ENCODE measurements around the gene MAPK1.
"Not testable (repeated sequence)": the region's sequence is repeated elsewhere in the genome, so short reads cannot be mapped to it uniquely, and the experiment has no call there.

Gene MAPK1

DNA sequence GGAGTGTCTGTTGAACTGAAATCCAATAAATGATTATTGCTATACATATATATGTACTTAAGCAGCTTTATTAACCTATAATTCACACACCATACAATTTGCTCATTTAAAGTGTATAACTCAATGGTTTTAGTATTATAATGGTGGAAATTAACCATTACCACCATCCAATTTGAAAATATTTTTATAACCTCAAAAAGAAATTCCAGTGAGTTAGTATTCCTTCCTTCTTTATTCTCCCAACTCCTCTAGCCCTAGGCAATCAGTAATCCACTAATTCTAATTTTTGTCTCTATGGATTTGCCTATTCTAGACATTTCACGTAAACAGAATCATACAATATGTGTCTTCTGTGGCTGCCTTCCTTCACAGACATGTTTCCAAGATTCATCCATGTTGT is 64.8 kb downstream of the MAPK1 start:
- Histone ChIP-seq H3K27ac (ENCODE audit: low read depth, low read length) (no peak overlapping the region), H3K4me2 (ENCODE audit: low read depth, low read length, poor library complexity, severe bottlenecking) (no peak overlapping the region), H3K9ac (ENCODE audit: low read length) (no peak overlapping the region), H3K9me3 (ENCODE audit: insufficient read depth, low read length) (no peaks in the 10 kb centered on the region), H3K9me2 (replicated peaks; ENCODE audit: insufficient read depth, low read length) (no peaks in the 10 kb centered on the region), H4K20me1 (ENCODE audit: low read depth, low read length) (no peaks in the 10 kb centered on the region), H3K27me3 (ENCODE audit: low read length) (no peaks in the 10 kb centered on the region), H3F3A (ENCODE audit: insufficient read depth) (no peaks in the 10 kb centered on the region), H2AFZ (ENCODE audit: low read depth, low read length, severe bottlenecking) (no peak overlapping the region), H3K79me2 (ENCODE audit: insufficient read depth, low read length) (0 out of 2 replicates have a peak, but pooled peaks cover 5% of the 10 kb centered on the region), H3K4me3 (ENCODE audit: insufficient read depth, low read length, poor library complexity, severe bottlenecking) (no peak overlapping the region), H3K36me3 (ENCODE audit: low read length) (peaks cover 3% of the 10 kb centered on the region; the same call in 1 of the 2 replicates)
- TF ChIP-seq, protein P1, sequence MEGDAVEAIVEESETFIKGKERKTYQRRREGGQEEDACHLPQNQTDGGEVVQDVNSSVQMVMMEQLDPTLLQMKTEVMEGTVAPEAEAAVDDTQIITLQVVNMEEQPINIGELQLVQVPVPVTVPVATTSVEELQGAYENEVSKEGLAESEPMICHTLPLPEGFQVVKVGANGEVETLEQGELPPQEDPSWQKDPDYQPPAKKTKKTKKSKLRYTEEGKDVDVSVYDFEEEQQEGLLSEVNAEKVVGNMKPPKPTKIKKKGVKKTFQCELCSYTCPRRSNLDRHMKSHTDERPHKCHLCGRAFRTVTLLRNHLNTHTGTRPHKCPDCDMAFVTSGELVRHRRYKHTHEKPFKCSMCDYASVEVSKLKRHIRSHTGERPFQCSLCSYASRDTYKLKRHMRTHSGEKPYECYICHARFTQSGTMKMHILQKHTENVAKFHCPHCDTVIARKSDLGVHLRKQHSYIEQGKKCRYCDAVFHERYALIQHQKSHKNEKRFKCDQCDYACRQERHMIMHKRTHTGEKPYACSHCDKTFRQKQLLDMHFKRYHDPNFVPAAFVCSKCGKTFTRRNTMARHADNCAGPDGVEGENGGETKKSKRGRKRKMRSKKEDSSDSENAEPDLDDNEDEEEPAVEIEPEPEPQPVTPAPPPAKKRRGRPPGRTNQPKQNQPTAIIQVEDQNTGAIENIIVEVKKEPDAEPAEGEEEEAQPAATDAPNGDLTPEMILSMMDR (IDR thresholded peaks at IDR 0.05; ENCODE audit: insufficient read depth, low read length, poor library complexity, severe bottlenecking) = no peak
- no peak for TF ChIP-seq EZH2phosphoT487 (conservative IDR thresholded peaks at IDR 0.05; ENCODE audit: low read length)

DNA sequence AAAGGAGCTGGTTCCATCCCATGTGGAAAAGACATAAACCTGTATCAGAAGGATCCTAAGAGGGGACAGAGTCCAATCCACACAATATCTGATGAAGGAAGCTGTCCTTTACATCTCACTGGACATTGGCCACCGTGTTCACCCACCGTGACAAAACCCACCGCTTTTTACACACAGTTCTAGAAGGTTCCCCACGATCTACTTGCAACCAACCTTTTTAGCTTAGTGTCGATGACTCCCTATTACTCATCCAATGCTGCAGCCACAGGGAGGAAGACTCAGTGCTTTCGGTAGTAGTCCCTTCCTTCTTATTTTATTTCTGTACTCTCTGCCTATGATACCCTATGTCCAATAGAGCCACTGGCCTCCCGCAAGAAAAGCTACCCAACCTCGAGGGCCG is 65.4 kb downstream of the MAPK1 start:
- Histone ChIP-seq H3F3A (ENCODE audit: insufficient read depth) (no peaks in the 10 kb centered on the region), H3K9ac (ENCODE audit: low read length) (no peak overlapping the region), H3K27me3 (ENCODE audit: low read length) (no peaks in the 10 kb centered on the region), H3K4me3 (ENCODE audit: insufficient read depth, low read length, poor library complexity, severe bottlenecking) (no peak overlapping the region), H3K9me2 (replicated peaks; ENCODE audit: insufficient read depth, low read length) (no peaks in the 10 kb centered on the region), H4K20me1 (ENCODE audit: low read depth, low read length) (no peaks in the 10 kb centered on the region), H3K9me3 (ENCODE audit: insufficient read depth, low read length) (no peaks in the 10 kb centered on the region), H3K36me3 (ENCODE audit: low read length) (peaks cover 3% of the 10 kb centered on the region; the same call in 1 of the 2 replicates), H2AFZ (ENCODE audit: low read depth, low read length, severe bottlenecking) (no peak overlapping the region), H3K79me2 (ENCODE audit: insufficient read depth, low read length) (no peaks in the 10 kb centered on the region), H3K27ac (ENCODE audit: low read depth, low read length) (no peak overlapping the region), H3K4me2 (ENCODE audit: low read depth, low read length, poor library complexity, severe bottlenecking) (no peak overlapping the region)
- TF ChIP-seq, protein P1 (IDR thresholded peaks at IDR 0.05; ENCODE audit: insufficient read depth, low read length, poor library complexity, severe bottlenecking) = no peak
- no peak for TF ChIP-seq EZH2phosphoT487 (conservative IDR thresholded peaks at IDR 0.05; ENCODE audit: low read length)

DNA sequence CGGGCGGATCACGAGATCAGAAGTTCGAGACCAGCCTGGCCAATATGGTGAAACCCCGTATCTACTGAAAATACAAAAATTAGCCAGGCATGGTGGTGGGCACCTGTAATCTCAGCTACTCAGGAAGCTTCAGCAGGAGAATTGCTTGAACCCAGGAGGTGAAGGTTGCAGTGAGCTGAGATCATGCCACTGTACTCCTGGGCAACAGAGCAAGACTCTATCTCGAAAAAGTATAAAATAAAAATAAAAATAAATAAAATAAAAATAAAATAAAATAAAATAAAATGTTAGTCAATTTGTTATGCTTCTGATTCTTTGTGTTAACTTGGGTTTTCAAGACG is 66.2 kb downstream of the MAPK1 start:
- H3K4me3 ChIP-seq (ENCODE audit: insufficient read depth, low read length, poor library complexity, severe bottlenecking); H3K9ac ChIP-seq (ENCODE audit: low read length); H3K9me3 ChIP-seq (ENCODE audit: insufficient read depth, low read length); H4K20me1 ChIP-seq (ENCODE audit: low read depth, low read length); H3K27ac ChIP-seq (ENCODE audit: low read depth, low read length); H3K9me2 ChIP-seq (replicated peaks; ENCODE audit: insufficient read depth, low read length); H2AFZ ChIP-seq (ENCODE audit: low read depth, low read length, severe bottlenecking); H3K79me2 ChIP-seq (ENCODE audit: insufficient read depth, low read length); H3K36me3 ChIP-seq (ENCODE audit: low read length); H3F3A ChIP-seq (ENCODE audit: insufficient read depth); H3K4me2 ChIP-seq (ENCODE audit: low read depth, low read length, poor library complexity, severe bottlenecking); H3K27me3 ChIP-seq (ENCODE audit: low read length): not testable (repeated sequence)

DNA sequence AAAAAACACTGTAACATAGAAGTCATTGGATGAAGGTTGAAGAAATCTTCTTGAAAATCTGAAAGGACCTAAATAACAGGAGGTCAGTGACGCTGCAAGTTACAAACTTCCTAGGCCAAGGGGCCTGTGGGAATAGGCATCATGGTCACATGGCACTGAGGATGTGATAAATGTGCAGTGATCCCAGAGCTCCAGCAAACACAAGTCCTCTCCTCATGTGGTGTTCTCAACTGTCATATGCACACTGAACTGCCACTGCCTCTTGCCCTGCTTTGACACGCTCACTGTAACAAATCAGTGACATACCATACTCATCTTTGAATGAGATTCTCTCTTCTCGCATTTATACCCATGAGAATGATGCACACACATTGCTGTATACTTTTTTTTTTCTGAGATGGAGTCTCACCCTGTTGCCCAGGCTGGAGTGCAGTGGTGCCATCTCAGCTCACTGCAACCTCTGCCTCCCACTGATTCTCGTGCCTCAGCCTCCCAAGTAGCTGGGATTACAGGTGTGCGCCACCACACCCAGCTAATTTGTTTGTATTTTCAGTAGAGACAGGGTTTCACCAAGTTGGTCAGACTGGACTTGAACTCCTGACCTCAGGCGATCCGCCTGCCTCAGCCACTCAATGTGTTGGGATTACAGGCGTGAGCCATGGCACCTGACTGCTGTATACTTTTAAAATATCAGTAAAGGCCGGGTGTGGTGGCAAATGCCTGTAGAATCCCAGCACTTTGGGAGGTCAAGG is 66.7 kb downstream of the MAPK1 start:
- no peaks in the 10 kb centered on the region for H3K27me3 ChIP-seq (ENCODE audit: low read length)
- H3K79me2 ChIP-seq (ENCODE audit: insufficient read depth, low read length) = no peaks in the 10 kb centered on the region
- no peak overlapping the region for H3K9ac ChIP-seq (ENCODE audit: low read length)
- H3K4me3 ChIP-seq (ENCODE audit: insufficient read depth, low read length, poor library complexity, severe bottlenecking) = no peak overlapping the region
- no peaks in the 10 kb centered on the region for H3K9me3 ChIP-seq (ENCODE audit: insufficient read depth, low read length)
- H3K27ac ChIP-seq (ENCODE audit: low read depth, low read length) = no peak overlapping the region
- H3K4me2 ChIP-seq (ENCODE audit: low read depth, low read length, poor library complexity, severe bottlenecking) = no peak overlapping the region
- H2AFZ ChIP-seq (ENCODE audit: low read depth, low read length, severe bottlenecking) = no peak overlapping the region
- no peaks in the 10 kb centered on the region for H3F3A ChIP-seq (ENCODE audit: insufficient read depth)
- peaks cover 3% of the 10 kb centered on the region; the same call in 1 of the 2 replicates for H3K36me3 ChIP-seq (ENCODE audit: low read length)
- no peaks in the 10 kb centered on the region for H4K20me1 ChIP-seq (ENCODE audit: low read depth, low read length)
- H3K9me2 ChIP-seq (replicated peaks; ENCODE audit: insufficient read depth, low read length) = no peaks in the 10 kb centered on the region
- no peak for TF ChIP-seq EZH2phosphoT487 (conservative IDR thresholded peaks at IDR 0.05; ENCODE audit: low read length)
- TF ChIP-seq, protein P1 (IDR thresholded peaks at IDR 0.05; ENCODE audit: insufficient read depth, low read length, poor library complexity, severe bottlenecking) = no peak
